Keratinocyte (primary cell): ENCODE data around the gene NET1. TPM values are rescaled to one million over a fixed set of nuclear protein-coding genes. Genes with fewer than 3 reads are reported as not detected.

Experiments
- DNase-seq: peaks from one replicate; pipeline ENCODE4 v3.0.0-alpha.2; 2011; ENCODE audit warnings: low read depth, missing footprints, low spot score
- FAIRE-seq: peaks from 2 replicates; lab custom pipeline; 2011; peaks lifted over from hg19 to GRCh38; lab: Jason Lieb, UNC
- H2AFZ ChIP-seq: 2 replicates; pipeline ENCODE4 v1.6.0; 2012; ENCODE audit warnings: low read length, control low read depth, inconsistent platforms; ENCODE audit not compliant: control insufficient read depth
- H3K27ac ChIP-seq: 2 replicates; pipeline ENCODE4 v1.5.1; 2011; ENCODE audit warnings: low read length; ENCODE audit not compliant: control insufficient read depth, insufficient read depth
- H3K27me3 ChIP-seq: 3 replicates; pipeline ENCODE4 v1.6.0; 2011; ENCODE audit warnings: low read length; ENCODE audit not compliant: control insufficient read depth, insufficient read depth; ENCODE audit errors: extremely low read depth
- H3K36me3 ChIP-seq, 2 experiments: 2 replicates in 1 of 2; 3 replicates in 1 of 2; pipeline ENCODE4 v1.5.1; 2011; ENCODE audit warnings: low read length in 2 of 2, mild to moderate bottlenecking in 1 of 2; ENCODE audit not compliant: control insufficient read depth in 2 of 2, insufficient read depth in 2 of 2; ENCODE audit errors: extremely low read depth in 1 of 2
- H3K4me1 ChIP-seq: 3 replicates; pipeline ENCODE4 v1.5.1; 2011; ENCODE audit warnings: low read length; ENCODE audit not compliant: control insufficient read depth, insufficient read depth; ENCODE audit errors: extremely low read depth
- H3K4me2 ChIP-seq: 3 replicates; pipeline ENCODE4 v1.6.0; 2011; ENCODE audit warnings: low read depth, low read length; ENCODE audit not compliant: control insufficient read depth, insufficient read depth; ENCODE audit errors: extremely low read depth
- H3K4me3 ChIP-seq, 3 experiments: fragments of 200-600 bp in 1 of 3; sonication (generic) in 1 of 3; 2 replicates in 2 of 3; 3 replicates in 1 of 3; pipeline ENCODE4 v1.5.1; 2011 to 2016; ENCODE audit warnings: low read length in 3 of 3, mild to moderate bottlenecking in 3 of 3, control low read depth in 2 of 3, inconsistent platforms in 1 of 3, low read depth in 1 of 3, mixed read lengths in 1 of 3, mixed run types in 1 of 3, moderate library complexity in 1 of 3; ENCODE audit not compliant: control insufficient read depth in 2 of 3, insufficient read depth in 2 of 3; ENCODE audit errors: extremely low read depth in 1 of 3
- H3K79me2 ChIP-seq: 2 replicates; pipeline ENCODE4 v1.6.0; 2012; ENCODE audit warnings: low read length; ENCODE audit not compliant: control insufficient read depth, insufficient read depth
- H3K9ac ChIP-seq: 3 replicates; pipeline ENCODE4 v1.6.0; 2011; ENCODE audit warnings: low read length; ENCODE audit not compliant: control insufficient read depth, insufficient read depth; ENCODE audit errors: extremely low read depth
- H3K9me1 ChIP-seq: 3 replicates; pipeline ENCODE4 v1.6.0; 2011; ENCODE audit warnings: low read length; ENCODE audit not compliant: control insufficient read depth, insufficient read depth; ENCODE audit errors: extremely low read depth
- H3K9me3 ChIP-seq: 2 replicates; pipeline ENCODE4 v1.5.1; 2012; ENCODE audit warnings: low read depth, low read length; ENCODE audit not compliant: control insufficient read depth
- H4K20me1 ChIP-seq: 3 replicates; pipeline ENCODE4 v1.6.0; 2011; ENCODE audit warnings: low read length; ENCODE audit not compliant: control insufficient read depth, insufficient read depth; ENCODE audit errors: extremely low read depth
- CTCF ChIP-seq, 3 experiments: IDR thresholded peaks in 1 of 3; conservative IDR thresholded peaks in 1 of 3; optimal IDR thresholded peaks in 1 of 3; 2 replicates in 2 of 3; 3 replicates in 1 of 3; pipeline versions ENCODE3 to v1.5.1; 2011; ENCODE audit warnings: low read length in 3 of 3, mild to moderate bottlenecking in 3 of 3, moderate library complexity in 2 of 3, control low read depth in 1 of 3, inconsistent platforms in 1 of 3; ENCODE audit not compliant: insufficient read depth in 2 of 3; ENCODE audit errors: extremely low read depth in 1 of 3
- EZH2 ChIP-seq: IDR thresholded peaks from one replicate; pipeline ENCODE4 v1.6.1; 2012; ENCODE audit warnings: inconsistent platforms, mild to moderate bottlenecking, low read length, moderate library complexity
- dilution Hi-C: fragments of 300-500 bp; cut with MboI; formaldehyde crosslinking; loops from one replicate; pipeline ENCODE4 v1.7.0; 2020; ENCODE audit warnings: low sequenced_read_pairs; ENCODE audit not compliant: extremely low pct_ligation_motif_present
- polyA plus RNA-seq, 5 experiments: library from polyadenylated mRNA; depleted of rRNA in 3 of 5; stranded (reverse) in 3 of 5; stranded (forward) in 1 of 5; unstranded in 1 of 5; fragments of >200 nt; gene quantifications; 1 replicate in 1 of 5; 2 replicates in 3 of 5; 3 replicates in 1 of 5; pipeline versions ENCODE4 v1.2.1 to v1.2.3, GENCODE V29; 2011 to 2012; ENCODE audit warnings: missing spikeins in 2 of 5, low read depth in 1 of 5, low replicate concordance in 1 of 5

NET1 gene
- polyA plus RNA-seq, 1 donor (not counting 4 experiments of a cell fraction or from before 2014, with no cell fraction given), result 214 TPM

GRCh38 chr10:5468262-5469106 is 56.1 kb downstream of the NET1 start:
- H3K9ac ChIP-seq, result no peak overlapping the region
- H3K27ac ChIP-seq, result peak overlapping the region; percentile 14
- H4K20me1 ChIP-seq, result no peaks in the 10 kb centered on the region
- H3K79me2 ChIP-seq, result no peaks in the 10 kb centered on the region
- TF ChIP-seq CTCF (optimal IDR thresholded peaks at IDR 0.05 in 1 of 3, IDR thresholded peaks at IDR 0.05 in 1 of 3, conservative IDR thresholded peaks at IDR 0.05 in 1 of 3; ENCODE audit: extremely low read depth in 1 of 3, insufficient read depth in 2 of 3, low read length in 3 of 3) (no peak), EZH2 (no peak)
- H3K9me1 ChIP-seq, result no peaks in the 10 kb centered on the region
- H3K9me3 ChIP-seq, result peaks cover 8% of the 10 kb centered on the region
- H3K4me3 ChIP-seq, result no peak overlapping the region
- H3K27me3 ChIP-seq, result no peaks in the 10 kb centered on the region
- H3K4me1 ChIP-seq, result peaks cover 31% of the 10 kb centered on the region
- FAIRE-seq (no peak), DNase-seq (no peak)
- H3K36me3 ChIP-seq, result no peaks in the 10 kb centered on the region
- no peak overlapping the region for H2AFZ ChIP-seq
- dilution Hi-C loops, result no loop called here
- H3K4me2 ChIP-seq, result no peak overlapping the region

GRCh38 chr10:5469353-5470061 is 57.1 kb downstream of the NET1 start:
- no peak for FAIRE-seq
- dilution Hi-C loops, result no loop called here
- no peak overlapping the region for H3K27ac ChIP-seq

More at GRCh38 chr10:5469353-5470061, 57.1 kb downstream of the NET1 start:
- TF ChIP-seq CTCF (optimal IDR thresholded peaks at IDR 0.05 in 1 of 3, IDR thresholded peaks at IDR 0.05 in 1 of 3, conservative IDR thresholded peaks at IDR 0.05 in 1 of 3; ENCODE audit: extremely low read depth in 1 of 3, insufficient read depth in 2 of 3, low read length in 3 of 3) (no peak), EZH2 (no peak)
- Histone ChIP-seq H4K20me1 (no peaks in the 10 kb centered on the region), H3K9me3 (peaks cover 8% of the 10 kb centered on the region), H3K27me3 (no peaks in the 10 kb centered on the region), H3K4me3 (no peak overlapping the region), H3K4me2 (no peak overlapping the region), H3K9me1 (no peaks in the 10 kb centered on the region), H3K9ac (no peak overlapping the region), H3K79me2 (no peaks in the 10 kb centered on the region), H3K36me3 (no peaks in the 10 kb centered on the region), H3K4me1 (peaks cover 31% of the 10 kb centered on the region), H2AFZ (no peak overlapping the region)
- no peak for DNase-seq
